HepG2 (cell line): ENCODE data around the gene SDK2. TPM values are rescaled to one million over a fixed set of nuclear protein-coding genes. Genes with fewer than 3 reads are reported as not detected.

ENCODE experiments used
- ATAC-seq: fragments of 200-7000 bp; cut with Tn5 transposase; 3 replicates; pipeline ENCODE4 v1.9.1; 2020; ENCODE audit warnings: mild to moderate bottlenecking, moderate library complexity
- BruUV-seq: library from RNA; stranded (reverse); fragments of 400-500 nt; replicated peaks from 2 replicates; lab custom pipeline; 2021; lab: Mats Ljungman, UMichigan
- CTCF ChIA-PET: fragments of 300-600 bp; formaldehyde crosslinking; extraction: SDS; loops from one replicate; lab custom pipeline; 2021; ENCODE audit warnings: low total read pairs, inconsistent platforms, low intra/inter-chr PET ratio; lab: Yijun Ruan, JAX
- POLR2A ChIA-PET: fragments of 350-600 bp; sonication (Branson Sonifier 250); formaldehyde crosslinking; loops from one replicate; lab custom pipeline; 2020; ENCODE audit warnings: antibody characterized with exemption, inconsistent platforms; lab: Yijun Ruan, JAX
- DNase-seq: peaks from one replicate; pipeline ENCODE4 v3.0.0-alpha.2; 2015; ENCODE audit warnings: low spot score
- FAIRE-seq: peaks from 3 replicates; lab custom pipeline; 2011; peaks lifted over from hg19 to GRCh38; lab: Jason Lieb, UNC
- H2AFZ ChIP-seq: one replicate; pipeline ENCODE4 v1.6.1; 2011; ENCODE audit warnings: low read length, inconsistent platforms
- H3K27ac ChIP-seq: fragments of 300-600 bp; 3 replicates; pipeline ENCODE4 v1.8.0; 2011; ENCODE audit warnings: mixed run types, mild to moderate bottlenecking, mixed read lengths, low read length, inconsistent platforms; ENCODE audit not compliant: insufficient read depth; ENCODE audit errors: extremely low read length
- H3K27me3 ChIP-seq, 2 experiments: fragments of 200-600 bp in 1 of 2; 2 replicates in 1 of 2; 3 replicates in 1 of 2; pipeline versions ENCODE4 v1.6.0 to v1.8.0; 2011; ENCODE audit warnings: low read length in 2 of 2, mild to moderate bottlenecking in 2 of 2, moderate library complexity in 2 of 2, inconsistent platforms in 1 of 2; ENCODE audit not compliant: insufficient read depth in 2 of 2, control insufficient read depth in 1 of 2
- H3K36me3 ChIP-seq, 2 experiments: fragments of 200-600 bp in 1 of 2; replicated peaks in 1 of 2; 2 replicates in 1 of 2; 3 replicates in 1 of 2; pipeline versions ENCODE4 v1.5.1 to v1.8.0; 2011; ENCODE audit warnings: low read length in 2 of 2, inconsistent platforms in 1 of 2; ENCODE audit not compliant: insufficient read depth in 2 of 2, control insufficient read depth in 1 of 2
- H3K4me1 ChIP-seq: 2 replicates; pipeline ENCODE4 v1.5.1; 2012; ENCODE audit warnings: low read length, inconsistent platforms; ENCODE audit not compliant: insufficient read depth
- H3K4me2 ChIP-seq: 2 replicates; pipeline ENCODE4 v1.6.0; 2011; ENCODE audit warnings: low read depth, low read length, inconsistent platforms
- H3K4me3 ChIP-seq, 3 experiments: fragments of 200-600 bp in 1 of 3; sonication (generic), shearing (Covaris generic) in 1 of 3; replicated peaks in 1 of 3; 2 replicates each; pipeline ENCODE4 v1.5.1; 2011 to 2016; ENCODE audit warnings: low read length in 3 of 3, inconsistent platforms in 2 of 3, low read depth in 2 of 3, mild to moderate bottlenecking in 2 of 3, control low read depth in 1 of 3, mixed read lengths in 1 of 3; ENCODE audit not compliant: insufficient read depth in 1 of 3
- H3K79me2 ChIP-seq: one replicate; pipeline ENCODE4 v1.6.1; 2011; ENCODE audit warnings: low read length, inconsistent platforms; ENCODE audit not compliant: insufficient read depth
- H3K9ac ChIP-seq: 2 replicates; pipeline ENCODE4 v1.6.0; 2011; ENCODE audit warnings: mild to moderate bottlenecking, low read depth, low read length, inconsistent platforms; ENCODE audit not compliant: insufficient read depth
- H3K9me3 ChIP-seq: 2 replicates; pipeline ENCODE4 v1.5.1; 2012; ENCODE audit warnings: mild to moderate bottlenecking, low read length
- H4K20me1 ChIP-seq: 2 replicates; pipeline ENCODE4 v1.6.0; 2011; ENCODE audit warnings: inconsistent platforms, mild to moderate bottlenecking, low read length, moderate library complexity; ENCODE audit not compliant: insufficient read depth
- CHD2 ChIP-seq: IDR thresholded peaks from 2 replicates; pipeline ENCODE4 v1.6.1; 2011; ENCODE audit warnings: low read depth, low read length, improper control_type of control experiment
- FOXK1 ChIP-seq: sonication (generic); formaldehyde crosslinking; IDR thresholded peaks from 2 replicates; pipeline ENCODE4 v1.4.0; 2020; ENCODE audit warnings: low read depth, missing genetic modification reagents, borderline replicate concordance
- HMG20A ChIP-seq: IDR thresholded peaks from 2 replicates; pipeline ENCODE4 v1.6.1; 2016; ENCODE audit warnings: borderline replicate concordance
- MTA3 ChIP-seq: sonication (generic); formaldehyde crosslinking; IDR thresholded peaks from 2 replicates; pipeline ENCODE4 v1.4.0; 2020; ENCODE audit warnings: missing genetic modification reagents
- NONO ChIP-seq, 2 experiments: fragments of 450-650 bp in 1 of 2; sonication (generic) in 1 of 2; formaldehyde crosslinking in 1 of 2; IDR thresholded peaks in 1 of 2; conservative IDR thresholded peaks in 1 of 2; 2 replicates each; pipeline versions ENCODE4 v1.6.1 to v1.8.0; 2017 to 2022; ENCODE audit warnings: mild to moderate bottlenecking in 1 of 2, missing genetic modification reagents in 1 of 2, moderate library complexity in 1 of 2
- RXRB ChIP-seq: IDR thresholded peaks from 2 replicates; pipeline ENCODE4 v1.6.1; 2016; ENCODE audit warnings: borderline replicate concordance, missing genetic modification reagents, missing compliant biosample characterization
- SNAPC2 ChIP-seq: sonication (generic); formaldehyde crosslinking; IDR thresholded peaks from 2 replicates; pipeline ENCODE4 v1.8.1; 2022; ENCODE audit warnings: mild to moderate bottlenecking, missing genetic modification reagents
- ZNF570 ChIP-seq: sonication (generic); formaldehyde crosslinking; IDR thresholded peaks from 2 replicates; pipeline ENCODE4 v1.4.0; 2020; ENCODE audit warnings: mild to moderate bottlenecking, missing genetic modification reagents, borderline replicate concordance
- ZSCAN25 ChIP-seq: sonication (generic); formaldehyde crosslinking; IDR thresholded peaks from 2 replicates; pipeline ENCODE4 v1.8.0; 2022; ENCODE audit warnings: mild to moderate bottlenecking, missing genetic modification reagents
- WGBS: methylation state at CpG from one replicate; pipeline ENCODE4 v1.1.6; 2017; ENCODE audit warnings: low lambda C conversion rate; 5-methylcytosine and 5-hydroxymethylcytosine counted together
- in situ Hi-C: cut with HindIII; loops from 2 replicates; pipeline ENCODE4 v1.10.0; 2017; ENCODE audit warnings: low pct_unique_long_range_greater_than_20kb; ENCODE audit not compliant: extremely low pct_ligation_motif_present
- intact Hi-C: fragments of 100-400 bp; cut with micrococcal nuclease; formaldehyde crosslinking; loops from one replicate; pipeline ENCODE4 v1.10.0; 2022; ENCODE audit not compliant: unreplicated experiment
- polyA plus RNA-seq, 8 experiments: library from polyadenylated mRNA; depleted of rRNA in 3 of 8; stranded (reverse) in 7 of 8; unstranded in 1 of 8; fragments of >200 nt; fragmentation: Illumina TruSeq in 4 of 8; extraction: Trizol in 4 of 8; gene quantifications; 2 replicates each; pipeline versions ENCODE4 v1.2.1 to v1.2.3, GENCODE V29; 2011 to 2016; ENCODE audit warnings: low read depth in 4 of 8, missing spikeins in 1 of 8, mixed read lengths in 1 of 8; ENCODE audit not compliant: insufficient read depth in 1 of 8
- total RNA-seq, 5 experiments: library from RNA; depleted of rRNA; stranded (reverse); fragments of >200 nt; fragmentation: Illumina TruSeq; extraction: Trizol; gene quantifications; 2 replicates each; pipeline ENCODE4 v1.2.3, GENCODE V29; 2016; ENCODE audit warnings: low read depth in 1 of 5

SDK2 gene
- total and polyA plus RNA-seq, 2 of the 13 experiments (the other 11 are each of a cell fraction or from before 2014, with no cell fraction given): not detected

GRCh38 chr17:73533127-73533526 is 111.1 kb downstream of the SDK2 start:
- WGBS: 9% methylated on average over 13 of the region's 13 CpGs
- CTCF ChIA-PET: no interaction called here
- in situ Hi-C loops: no loop called here

GRCh38 chr17:73532421-73532901 is 111.8 kb downstream of the SDK2 start:
- peaks cover 13 to 70% of the 10 kb centered on the region in 2 experiments; a peak in 4 of 5 replicates for H3K27me3 ChIP-seq
- TF ChIP-seq ZNF570 (CRISPR knock-in tag): no peak
- no peak for TF ChIP-seq FOXK1
- no peak for TF ChIP-seq MTA3 (CRISPR knock-in tag)
- TF ChIP-seq HMG20A: no peak
- no peak for TF ChIP-seq ZSCAN25 (CRISPR knock-in tag)
- TF ChIP-seq RXRB (CRISPR knock-in tag): no peak
- TF ChIP-seq NONO (IDR thresholded peaks at IDR 0.05): no peak
- TF ChIP-seq NONO (CRISPR knock-in tag; conservative IDR thresholded peaks at IDR 0.05): no peak
- no peak for TF ChIP-seq SNAPC2 (CRISPR knock-in tag)
- in situ Hi-C loops (no loop called here), intact Hi-C loops (no loop called here)
- 4% methylated on average over 8 of the region's 9 CpGs for WGBS
- no TSS peak for BruUV-seq
- POLR2A ChIA-PET: no interaction called here
- no peaks in the 10 kb centered on the region for H3K36me3 ChIP-seq
- no peaks in the 10 kb centered on the region for H3K9me3 ChIP-seq
- FAIRE-seq (no peak), ATAC-seq (no peak), DNase-seq (no peak)
- CTCF ChIA-PET: no interaction called here
- H3K4me1 ChIP-seq: no peaks in the 10 kb centered on the region
- H3K79me2 ChIP-seq: no peaks in the 10 kb centered on the region
- H3K27ac ChIP-seq: no peak overlapping the region
- no peak overlapping the region for H2AFZ ChIP-seq
- H4K20me1 ChIP-seq: no peaks in the 10 kb centered on the region
- no peak overlapping the region for H3K4me3 ChIP-seq
- H3K9ac ChIP-seq: no peak overlapping the region
- no peak overlapping the region for H3K4me2 ChIP-seq

More at GRCh38 chr17:73533127-73533526, 111.1 kb downstream of the SDK2 start:
- no peaks in the 10 kb centered on the region for H3K9me3 ChIP-seq
- H3K36me3 ChIP-seq: no peaks in the 10 kb centered on the region
- H3K4me2 ChIP-seq: no peak overlapping the region
- H3K4me3 ChIP-seq: no peak overlapping the region
- no peak for DNase-seq
- H4K20me1 ChIP-seq: no peaks in the 10 kb centered on the region
- TF ChIP-seq CHD2: no peak
- no peak overlapping the region for H2AFZ ChIP-seq
- H3K27me3 ChIP-seq: peaks cover 12 to 70% of the 10 kb centered on the region in 2 experiments; a peak in 4 of 5 replicates
- no peak for FAIRE-seq
- H3K27ac ChIP-seq: no peak overlapping the region
- no peaks in the 10 kb centered on the region for H3K79me2 ChIP-seq
- no TSS peak for BruUV-seq
- no peak; the same call in 2 of the 3 replicates for ATAC-seq
- POLR2A ChIA-PET: no interaction called here
- no peaks in the 10 kb centered on the region for H3K4me1 ChIP-seq
- H3K9ac ChIP-seq: no peak overlapping the region
- intact Hi-C loops: no loop called here
